Measurements from ENCODE around the gene CNBD2.

- TF ChIP-seq CTCF (IDR thresholded peaks at IDR 0.05 in 4 of 5, conservative IDR thresholded peaks at IDR 0.05 in 1 of 5) (no peak), POLR2A (IDR thresholded peaks at IDR 0.05) (no peak)
Observed at GRCh38 chr20:36035745-36036144, 67.4 kb downstream of the CNBD2 start.

Data from gastrocnemius medialis (tissue), 4 donors.